OCI-LY7 (cell line): ENCODE results near the gene UBP1.

Experiments
- EZH2phosphoT487 ChIP-seq: fragments of 200-600 bp; sonication (generic); IDR thresholded peaks from 2 replicates; pipeline ENCODE4 v1.6.1; 2018; ENCODE audit warnings: low read depth, borderline replicate concordance, mild to moderate bottlenecking, mixed run types, antibody characterized with exemption, low read length, moderate library complexity, mixed read lengths
- TF ChIP-seq, protein P1 (sequence below): fragments of 200-600 bp; sonication (generic); conservative IDR thresholded peaks from 2 replicates; pipeline ENCODE4 v1.5.1; 2014; ENCODE audit warnings: mild to moderate bottlenecking, antibody characterized with exemption, low read length, moderate library complexity, mixed read lengths

GRCh38 chr3:33440328-33441224, at the start of gene UBP1:
- TF ChIP-seq, protein P1, sequence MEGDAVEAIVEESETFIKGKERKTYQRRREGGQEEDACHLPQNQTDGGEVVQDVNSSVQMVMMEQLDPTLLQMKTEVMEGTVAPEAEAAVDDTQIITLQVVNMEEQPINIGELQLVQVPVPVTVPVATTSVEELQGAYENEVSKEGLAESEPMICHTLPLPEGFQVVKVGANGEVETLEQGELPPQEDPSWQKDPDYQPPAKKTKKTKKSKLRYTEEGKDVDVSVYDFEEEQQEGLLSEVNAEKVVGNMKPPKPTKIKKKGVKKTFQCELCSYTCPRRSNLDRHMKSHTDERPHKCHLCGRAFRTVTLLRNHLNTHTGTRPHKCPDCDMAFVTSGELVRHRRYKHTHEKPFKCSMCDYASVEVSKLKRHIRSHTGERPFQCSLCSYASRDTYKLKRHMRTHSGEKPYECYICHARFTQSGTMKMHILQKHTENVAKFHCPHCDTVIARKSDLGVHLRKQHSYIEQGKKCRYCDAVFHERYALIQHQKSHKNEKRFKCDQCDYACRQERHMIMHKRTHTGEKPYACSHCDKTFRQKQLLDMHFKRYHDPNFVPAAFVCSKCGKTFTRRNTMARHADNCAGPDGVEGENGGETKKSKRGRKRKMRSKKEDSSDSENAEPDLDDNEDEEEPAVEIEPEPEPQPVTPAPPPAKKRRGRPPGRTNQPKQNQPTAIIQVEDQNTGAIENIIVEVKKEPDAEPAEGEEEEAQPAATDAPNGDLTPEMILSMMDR, result no peak
- no peak for TF ChIP-seq EZH2phosphoT487
